AG04449 (cell line): Measurements from ENCODE around the gene CSRNP3.

Source experiments
- CTCF ChIA-PET: fragments of 350-600 bp; formaldehyde crosslinking; extraction: SDS; loops from one replicate; lab custom pipeline; 2021; ENCODE audit warnings: antibody characterized with exemption; lab: Yijun Ruan, JAX
- POLR2A ChIA-PET: fragments of 400-600, 350-600 bp; formaldehyde crosslinking; extraction: SDS; loops from one replicate; lab custom pipeline; 2020; ENCODE audit warnings: antibody characterized with exemption, inconsistent platforms; lab: Yijun Ruan, JAX
- DNase-seq: peaks from one replicate; pipeline ENCODE4 v3.0.0-alpha.2; 2010; ENCODE audit warnings: low read depth, low spot score
- H3K4me3 ChIP-seq: 2 replicates; pipeline ENCODE4 v1.5.1; 2011; ENCODE audit warnings: low read depth, mild to moderate bottlenecking, control low read depth, low read length
- TF ChIP-seq, protein P1 (sequence below): IDR thresholded peaks from one replicate; pipeline ENCODE4 v1.5.1; 2011; ENCODE audit warnings: mild to moderate bottlenecking, moderate library complexity, low read length, control low read depth, inconsistent platforms; ENCODE audit not compliant: insufficient read depth; ENCODE audit errors: missing control alignments

The CSRNP3 gene

GRCh38 chr2:165558832-165559231 lies 89.3 kb downstream of the CSRNP3 start:
- no peak overlapping the region for H3K4me3 ChIP-seq
- DNase-seq, result no peak
- POLR2A ChIA-PET, result no interaction called here
- CTCF ChIA-PET, result no interaction called here
- TF ChIP-seq, protein P1, sequence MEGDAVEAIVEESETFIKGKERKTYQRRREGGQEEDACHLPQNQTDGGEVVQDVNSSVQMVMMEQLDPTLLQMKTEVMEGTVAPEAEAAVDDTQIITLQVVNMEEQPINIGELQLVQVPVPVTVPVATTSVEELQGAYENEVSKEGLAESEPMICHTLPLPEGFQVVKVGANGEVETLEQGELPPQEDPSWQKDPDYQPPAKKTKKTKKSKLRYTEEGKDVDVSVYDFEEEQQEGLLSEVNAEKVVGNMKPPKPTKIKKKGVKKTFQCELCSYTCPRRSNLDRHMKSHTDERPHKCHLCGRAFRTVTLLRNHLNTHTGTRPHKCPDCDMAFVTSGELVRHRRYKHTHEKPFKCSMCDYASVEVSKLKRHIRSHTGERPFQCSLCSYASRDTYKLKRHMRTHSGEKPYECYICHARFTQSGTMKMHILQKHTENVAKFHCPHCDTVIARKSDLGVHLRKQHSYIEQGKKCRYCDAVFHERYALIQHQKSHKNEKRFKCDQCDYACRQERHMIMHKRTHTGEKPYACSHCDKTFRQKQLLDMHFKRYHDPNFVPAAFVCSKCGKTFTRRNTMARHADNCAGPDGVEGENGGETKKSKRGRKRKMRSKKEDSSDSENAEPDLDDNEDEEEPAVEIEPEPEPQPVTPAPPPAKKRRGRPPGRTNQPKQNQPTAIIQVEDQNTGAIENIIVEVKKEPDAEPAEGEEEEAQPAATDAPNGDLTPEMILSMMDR, result no peak

DNA sequence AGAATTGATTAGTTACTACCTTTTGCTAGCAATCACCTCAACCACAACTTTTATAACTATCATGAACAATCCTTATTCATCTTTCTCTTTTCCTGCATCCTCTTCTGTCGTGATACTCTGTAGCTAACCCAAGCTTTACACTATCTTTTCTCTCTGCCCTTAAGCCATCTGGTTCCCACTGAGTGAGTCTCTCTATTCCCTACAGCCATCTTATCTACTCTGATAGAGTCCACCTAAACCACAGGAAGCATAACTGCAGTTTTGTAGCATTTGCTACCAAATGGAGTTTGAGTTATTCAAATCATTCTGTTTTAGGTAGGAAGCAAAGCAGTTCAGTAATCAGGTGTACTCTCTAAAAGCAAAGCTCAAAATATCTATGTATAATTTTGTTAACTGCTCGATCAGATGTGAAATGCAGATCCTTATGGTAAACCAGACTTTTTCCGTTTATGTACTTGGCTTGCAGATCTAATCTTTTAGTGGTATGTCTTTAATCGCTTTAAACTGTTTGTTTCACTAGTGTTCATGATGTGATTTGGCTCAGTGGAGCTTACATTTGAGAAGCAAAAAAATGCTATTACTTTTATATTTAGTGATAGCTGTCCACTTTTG lies 91.0 kb downstream of the CSRNP3 start:
- no peak overlapping the region for H3K4me3 ChIP-seq
- DNase-seq, result no peak
- CTCF ChIA-PET, result interaction anchor here (0.9 kb wide), 1 partner anchor 9 kb away, joined by 3 read pairs; no protein-coding TSS in a partner anchor
- TF ChIP-seq, protein P1, result no peak
- POLR2A ChIA-PET, result no interaction called here

DNA sequence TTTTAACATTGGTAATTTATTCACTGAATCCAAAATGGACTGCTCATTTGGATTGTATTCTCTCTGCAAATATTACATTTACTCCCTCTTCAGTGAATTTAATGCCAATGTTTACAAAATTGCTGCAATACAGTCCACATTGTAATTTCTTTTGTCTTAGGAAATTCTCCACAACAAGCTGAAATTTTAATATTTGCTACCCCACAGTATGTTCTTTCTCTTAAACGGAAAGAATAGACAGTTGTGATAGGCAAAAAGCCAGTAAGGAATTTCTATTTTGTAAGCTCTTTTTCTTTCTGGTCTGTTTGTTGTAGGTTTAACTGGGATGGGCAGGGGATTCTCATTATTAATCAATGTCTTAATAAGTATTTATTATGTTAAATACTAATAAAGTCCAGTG lies 92.0 kb downstream of the CSRNP3 start:
- POLR2A ChIA-PET, result no interaction called here
- H3K4me3 ChIP-seq, result no peak overlapping the region
- TF ChIP-seq, protein P1, result no peak
- DNase-seq, result no peak
- CTCF ChIA-PET, result no interaction called here

GRCh38 chr2:165562233-165562632 lies 92.7 kb downstream of the CSRNP3 start:
- TF ChIP-seq, protein P1, result no peak
- no peak overlapping the region for H3K4me3 ChIP-seq
- ChIA-PET POLR2A (no interaction called here), CTCF (no interaction called here)
- no peak for DNase-seq

GRCh38 chr2:165563468-165564225 lies 94.1 kb downstream of the CSRNP3 start:
- TF ChIP-seq, protein P1, result no peak
- H3K4me3 ChIP-seq, result no peak overlapping the region
- ChIA-PET CTCF (no interaction called here), POLR2A (no interaction called here)
- DNase-seq, result no peak

DNA sequence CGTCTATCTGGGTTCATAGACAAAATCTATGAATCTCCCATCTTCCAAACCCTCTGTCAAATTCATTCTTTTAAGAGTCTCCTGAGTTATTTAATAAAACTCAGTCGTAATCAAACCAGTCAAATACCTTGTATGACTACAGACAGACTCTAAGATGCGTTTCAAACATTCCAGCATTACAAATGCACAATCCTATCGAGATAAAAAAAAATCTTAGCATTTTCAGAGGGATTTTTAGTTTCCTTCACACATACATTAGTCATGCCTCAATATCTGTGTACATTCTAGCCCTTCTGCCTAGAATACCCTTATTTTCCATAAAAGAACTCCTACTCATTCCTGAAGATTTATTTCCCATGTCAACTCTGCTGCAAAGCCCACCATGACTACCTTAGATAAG lies 96.5 kb downstream of the CSRNP3 start:
- TF ChIP-seq, protein P1, result no peak
- H3K4me3 ChIP-seq, result no peak overlapping the region
- ChIA-PET CTCF (no interaction called here), POLR2A (no interaction called here)
- DNase-seq, result no peak
